ENCODE measurements around the gene ATOSA.

ATOSA gene

GRCh38 chr15:52667597-52667996, 11.6 kb downstream of the ATOSA start:
- no peak for TF ChIP-seq POLR2AphosphoS5 (IDR thresholded peaks at IDR 0.05; ENCODE audit: low read depth, low read length)
- no peak for TF ChIP-seq REST (IDR thresholded peaks at IDR 0.05; ENCODE audit: insufficient read depth in 1 of 2, low read depth in 2 of 2, low read length in 2 of 2)
- no peak for TF ChIP-seq SIN3A (IDR thresholded peaks at IDR 0.05; ENCODE audit: borderline replicate concordance, insufficient read depth, low read length)
- no peak for TF ChIP-seq TAF1 (IDR thresholded peaks at IDR 0.05; ENCODE audit: borderline replicate concordance, insufficient read depth, low read length)
- no peak for TF ChIP-seq FOXP2 (optimal IDR thresholded peaks at IDR 0.05; ENCODE audit: borderline replicate concordance, extremely low read depth, extremely low read length, insufficient read depth)

GRCh38 chr15:52663536-52664294, 15.5 kb downstream of the ATOSA start:
- TF ChIP-seq REST (IDR thresholded peaks at IDR 0.05; ENCODE audit: insufficient read depth in 1 of 2, low read depth in 2 of 2, low read length in 2 of 2), result no peak

- TF ChIP-seq FOXP2 (optimal IDR thresholded peaks at IDR 0.05; ENCODE audit: borderline replicate concordance, extremely low read depth, extremely low read length, insufficient read depth) (no peak), POLR2AphosphoS5 (IDR thresholded peaks at IDR 0.05; ENCODE audit: low read depth, low read length) (no peak), TAF1 (IDR thresholded peaks at IDR 0.05; ENCODE audit: borderline replicate concordance, insufficient read depth, low read length) (no peak), REST (IDR thresholded peaks at IDR 0.05; ENCODE audit: insufficient read depth in 1 of 2, low read depth in 2 of 2, low read length in 2 of 2) (no peak), SIN3A (IDR thresholded peaks at IDR 0.05; ENCODE audit: borderline replicate concordance, insufficient read depth, low read length) (no peak)
These were observed 17.3 kb downstream of the ATOSA start for GRCh38 chr15:52661909-52662308.

- TF ChIP-seq FOXP2 (optimal IDR thresholded peaks at IDR 0.05; ENCODE audit: borderline replicate concordance, extremely low read depth, extremely low read length, insufficient read depth) (no peak), SIN3A (IDR thresholded peaks at IDR 0.05; ENCODE audit: borderline replicate concordance, insufficient read depth, low read length) (no peak), REST (IDR thresholded peaks at IDR 0.05; ENCODE audit: insufficient read depth in 1 of 2, low read depth in 2 of 2, low read length in 2 of 2) (no peak), TAF1 (IDR thresholded peaks at IDR 0.05; ENCODE audit: borderline replicate concordance, insufficient read depth, low read length) (no peak), POLR2AphosphoS5 (IDR thresholded peaks at IDR 0.05; ENCODE audit: low read depth, low read length) (no peak)
These were observed 19.0 kb downstream of the ATOSA start for GRCh38 chr15:52660192-52660591.

GRCh38 chr15:52658955-52659354, 20.2 kb downstream of the ATOSA start:
- TF ChIP-seq SIN3A (IDR thresholded peaks at IDR 0.05; ENCODE audit: borderline replicate concordance, insufficient read depth, low read length) (no peak), POLR2AphosphoS5 (IDR thresholded peaks at IDR 0.05; ENCODE audit: low read depth, low read length) (no peak), REST (IDR thresholded peaks at IDR 0.05; ENCODE audit: insufficient read depth in 1 of 2, low read depth in 2 of 2, low read length in 2 of 2) (no peak), TAF1 (IDR thresholded peaks at IDR 0.05; ENCODE audit: borderline replicate concordance, insufficient read depth, low read length) (no peak), FOXP2 (optimal IDR thresholded peaks at IDR 0.05; ENCODE audit: borderline replicate concordance, extremely low read depth, extremely low read length, insufficient read depth) (no peak)
